Measurements from ENCODE around the gene MAST1.
"Not testable (repeated sequence)": the region's sequence is repeated elsewhere in the genome, so short reads cannot be mapped to it uniquely, and the experiment has no call there.

Gene MAST1

DNA sequence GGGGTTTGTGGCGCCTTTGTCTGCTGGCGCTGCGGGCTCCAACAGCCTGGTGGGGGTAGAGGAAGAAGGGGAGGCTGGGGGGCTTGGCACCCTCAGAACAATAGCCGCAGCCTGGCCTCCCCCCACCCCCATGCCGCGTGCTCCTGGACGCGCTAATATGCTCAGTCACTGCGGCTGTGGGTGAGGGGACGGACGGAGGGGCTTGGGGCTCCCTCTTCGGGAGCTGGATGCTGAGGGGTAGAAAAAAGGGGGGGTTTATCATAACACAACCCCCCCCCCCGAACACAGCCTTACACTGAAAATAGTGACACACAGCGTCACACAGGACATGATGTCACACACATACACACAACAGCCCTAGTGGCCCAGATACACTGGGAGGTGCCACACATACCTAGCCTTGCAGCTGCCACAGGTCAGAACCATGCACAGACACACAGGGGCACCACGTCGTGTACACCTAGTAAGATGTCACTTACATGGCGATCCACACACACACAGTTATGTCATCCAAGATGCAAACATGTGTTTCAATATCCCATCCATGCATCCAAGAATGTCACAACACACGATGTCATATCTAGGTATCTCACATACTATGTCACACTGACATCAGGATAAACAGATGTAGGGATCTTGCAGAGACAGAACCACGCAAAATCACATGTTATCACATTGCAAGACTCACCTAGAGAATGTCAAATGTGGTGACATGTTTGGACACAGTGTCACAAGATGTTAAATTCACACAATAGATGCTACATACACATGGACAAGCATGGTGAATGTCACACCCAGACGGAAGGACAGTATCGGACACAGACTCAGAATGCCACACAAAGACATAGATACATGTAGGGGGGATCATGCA lies 806 bp downstream of the MAST1 start:
- in situ Hi-C loops (cut with HindIII; ENCODE audit: low sequenced_read_pairs) = no loop called here

DNA sequence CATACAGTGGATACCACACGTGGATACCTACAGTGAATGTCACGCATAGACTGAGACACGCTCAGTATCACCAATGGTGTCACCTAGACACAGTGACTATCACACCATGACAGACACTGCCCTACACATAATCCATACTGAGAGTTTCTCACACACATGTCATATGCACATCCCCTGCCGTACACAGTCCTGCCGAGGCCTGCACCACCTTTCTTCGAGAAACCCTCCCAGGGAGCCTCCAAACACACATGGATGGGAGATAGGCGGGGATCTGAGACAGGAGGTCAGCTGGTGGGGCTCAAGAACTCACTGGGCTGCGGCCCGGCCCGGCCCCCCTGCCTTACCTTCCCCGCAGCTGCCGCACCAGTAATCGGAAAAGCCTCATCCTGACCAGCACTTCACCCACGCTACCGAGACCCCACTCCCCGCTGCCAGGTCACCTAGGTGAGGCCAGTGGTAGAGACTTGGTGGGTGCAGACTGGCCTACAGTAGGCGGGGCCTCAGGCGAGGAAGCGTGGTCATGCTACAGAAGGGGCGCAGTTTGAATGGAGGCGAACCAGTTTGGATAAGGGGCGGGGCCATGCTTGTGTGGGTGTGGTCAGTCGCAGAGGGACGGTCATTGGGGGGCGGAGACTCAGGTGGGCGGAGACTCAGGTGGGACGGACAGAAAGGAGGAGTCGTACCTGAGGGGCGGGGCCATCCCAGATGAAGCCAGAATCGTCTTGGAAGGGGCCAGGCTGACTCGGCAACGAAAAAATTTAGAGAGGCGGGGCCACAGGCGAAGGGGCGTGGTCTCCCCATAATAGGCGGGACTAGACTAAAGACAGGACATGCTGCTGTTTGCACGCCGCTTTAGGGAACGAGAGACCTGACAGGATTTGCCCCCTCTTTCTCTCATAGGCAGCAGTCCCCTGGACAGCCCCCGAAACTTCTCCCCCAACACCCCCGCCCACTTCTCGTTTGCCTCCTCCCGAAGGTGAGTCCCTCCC lies 2.1 kb downstream of the MAST1 start:
- in situ Hi-C loops (cut with HindIII; ENCODE audit: low sequenced_read_pairs) = no loop called here

DNA sequence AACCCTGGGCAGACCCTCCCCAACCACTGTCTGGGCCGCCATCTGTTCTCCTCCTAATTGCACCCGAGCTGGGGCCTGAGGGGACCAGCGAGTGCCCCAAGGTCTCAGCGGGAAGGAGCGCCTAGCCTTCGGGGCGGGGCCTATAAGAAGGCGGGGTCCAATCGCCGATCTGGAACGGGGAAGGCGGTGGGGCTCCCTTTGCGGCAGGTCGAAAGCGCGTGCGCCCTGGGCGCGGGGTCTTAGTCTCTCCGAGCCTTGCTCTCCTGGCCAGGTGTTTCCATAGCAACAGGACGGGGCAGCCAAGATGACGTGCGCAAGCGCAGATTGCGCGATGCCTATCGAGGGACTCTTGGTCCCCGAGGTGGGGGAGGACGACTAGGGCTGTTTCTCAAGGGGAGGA lies 2.8 kb downstream of the MAST1 start:
- in situ Hi-C loops (cut with HindIII; ENCODE audit: low sequenced_read_pairs) = no loop called here

- in situ Hi-C loops (cut with HindIII; ENCODE audit: low sequenced_read_pairs) = no loop called here
Measured at GRCh38 chr19:12842511-12842910, 4.2 kb downstream of the MAST1 start.

DNA sequence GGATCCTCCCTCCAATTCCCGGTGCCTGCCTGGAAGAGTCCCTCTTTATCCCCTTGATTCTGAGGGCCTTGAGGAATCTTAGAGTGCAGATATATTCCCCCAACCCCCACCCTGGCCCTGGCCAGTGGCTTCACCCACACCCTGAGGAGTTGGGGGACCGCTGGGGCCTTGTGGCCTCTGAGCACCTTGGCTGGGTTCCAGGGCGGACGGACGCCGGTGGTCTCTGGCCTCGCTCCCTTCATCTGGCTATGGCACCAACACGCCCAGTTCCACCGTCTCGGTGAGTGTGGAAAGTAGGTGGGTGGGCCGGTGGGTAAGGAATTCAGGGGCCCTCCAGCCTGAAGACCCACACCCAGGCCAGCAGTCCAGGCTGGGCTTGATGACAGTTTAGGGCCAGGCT lies 5.0 kb downstream of the MAST1 start:
- in situ Hi-C loops (cut with HindIII; ENCODE audit: low sequenced_read_pairs) = no loop called here

DNA sequence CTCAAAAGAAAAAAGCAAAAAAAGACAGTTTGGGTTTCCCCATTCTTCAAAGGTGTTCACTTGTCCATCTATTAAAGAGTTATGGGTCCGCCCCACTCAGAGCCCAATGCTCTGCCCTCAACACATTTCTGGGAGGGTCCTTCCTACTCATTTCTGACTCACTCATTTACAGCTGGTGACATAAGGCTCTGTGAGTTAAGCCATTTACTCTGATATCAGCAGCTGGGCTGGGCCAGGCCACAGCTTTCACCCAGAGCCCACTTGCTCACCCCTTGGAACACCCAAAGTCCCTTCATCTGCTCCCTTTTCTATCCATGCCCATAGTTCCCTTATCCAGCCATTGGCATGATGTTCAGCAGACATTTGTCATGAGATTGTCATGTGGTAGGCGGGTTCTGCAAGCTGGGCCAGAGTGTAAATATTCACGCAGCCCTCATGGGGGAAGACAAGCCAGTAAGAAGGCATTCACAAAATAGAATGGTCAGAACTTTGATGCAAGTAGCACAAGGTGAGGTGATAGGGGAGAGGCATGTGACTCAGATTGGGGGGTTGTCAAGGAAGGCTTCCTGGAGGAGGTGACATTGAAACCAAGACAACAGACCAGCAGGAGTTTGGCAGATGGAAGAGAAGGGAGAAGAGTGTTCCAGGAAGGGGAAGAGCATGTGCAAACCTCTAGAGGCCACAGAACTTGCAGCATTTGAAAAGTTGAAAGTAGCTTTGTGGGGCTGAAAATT lies 5.9 kb downstream of the MAST1 start:
- in situ Hi-C loops (cut with HindIII; ENCODE audit: low sequenced_read_pairs) = no loop called here

DNA sequence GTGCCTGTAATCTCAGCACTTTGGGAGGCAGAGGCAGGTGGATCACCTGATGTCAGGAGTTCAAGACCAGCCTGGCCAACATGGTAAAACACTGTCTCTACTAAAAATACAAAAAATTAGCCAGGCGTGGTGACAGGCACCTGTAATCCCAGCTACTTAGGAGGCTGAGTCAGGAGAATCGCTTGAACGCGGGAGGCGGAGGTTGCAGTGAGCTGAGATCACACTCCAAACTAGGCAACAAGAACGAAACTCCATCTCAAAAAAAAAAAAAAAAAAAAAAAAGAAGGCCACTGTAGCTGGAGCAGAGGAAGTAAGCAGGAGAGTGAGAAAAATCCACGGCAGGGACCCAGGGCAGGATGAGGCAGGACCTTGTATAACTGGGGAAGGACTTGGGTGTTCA lies 8.3 kb downstream of the MAST1 start:
- in situ Hi-C loops (cut with HindIII; ENCODE audit: low sequenced_read_pairs) = not testable (repeated sequence)

DNA sequence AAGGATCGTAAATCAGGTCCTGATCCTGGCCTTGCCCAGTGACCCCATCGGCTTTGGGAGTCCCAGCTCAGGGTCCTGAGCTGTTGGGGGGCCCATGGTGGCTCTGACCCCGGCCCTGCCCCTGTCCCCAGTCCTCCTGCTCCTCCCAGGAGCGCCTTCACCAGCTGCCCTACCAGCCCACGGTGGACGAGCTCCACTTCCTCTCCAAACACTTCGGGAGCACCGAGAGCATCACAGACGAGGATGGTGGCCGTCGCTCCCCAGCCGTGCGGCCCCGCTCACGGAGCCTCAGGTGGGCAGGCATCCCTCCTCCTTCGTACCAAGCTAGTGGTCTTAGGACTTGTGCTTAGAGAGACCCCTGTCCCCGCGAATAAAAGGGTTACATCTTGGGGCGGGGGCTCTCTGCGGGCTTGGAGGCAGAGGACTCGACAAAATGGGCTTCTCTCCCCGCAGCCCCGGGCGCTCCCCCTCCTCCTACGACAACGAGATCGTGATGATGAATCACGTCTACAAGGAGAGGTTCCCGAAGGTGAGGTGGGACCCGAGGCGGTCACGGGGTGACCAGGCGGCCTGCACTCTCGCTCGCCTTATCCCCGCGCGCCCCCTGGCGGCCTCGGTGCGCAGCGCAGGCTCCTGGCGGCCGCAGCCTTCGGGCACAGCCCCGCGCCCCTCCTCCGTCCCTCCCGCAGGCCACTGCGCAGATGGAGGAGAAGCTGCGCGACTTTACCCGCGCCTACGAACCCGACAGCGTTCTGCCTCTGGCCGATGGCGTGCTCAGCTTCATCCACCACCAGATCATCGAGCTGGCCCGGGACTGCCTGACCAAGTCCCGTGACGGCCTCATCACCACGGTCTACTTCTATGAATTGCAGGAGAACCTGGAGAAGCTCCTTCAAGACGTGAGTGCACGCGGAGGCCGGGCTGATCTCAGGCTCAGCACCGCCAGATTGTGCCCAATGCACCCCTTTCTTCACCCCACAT lies 9.1 kb downstream of the MAST1 start:
- in situ Hi-C loops (cut with HindIII; ENCODE audit: low sequenced_read_pairs) = no loop called here

GRCh38 chr19:12856653-12857052 lies 18.3 kb downstream of the MAST1 start:
- in situ Hi-C loops (cut with HindIII; ENCODE audit: low sequenced_read_pairs) = no loop called here

GRCh38 chr19:12858041-12858928 lies 20.0 kb downstream of the MAST1 start:
- in situ Hi-C loops (cut with HindIII; ENCODE audit: low sequenced_read_pairs) = no loop called here

DNA sequence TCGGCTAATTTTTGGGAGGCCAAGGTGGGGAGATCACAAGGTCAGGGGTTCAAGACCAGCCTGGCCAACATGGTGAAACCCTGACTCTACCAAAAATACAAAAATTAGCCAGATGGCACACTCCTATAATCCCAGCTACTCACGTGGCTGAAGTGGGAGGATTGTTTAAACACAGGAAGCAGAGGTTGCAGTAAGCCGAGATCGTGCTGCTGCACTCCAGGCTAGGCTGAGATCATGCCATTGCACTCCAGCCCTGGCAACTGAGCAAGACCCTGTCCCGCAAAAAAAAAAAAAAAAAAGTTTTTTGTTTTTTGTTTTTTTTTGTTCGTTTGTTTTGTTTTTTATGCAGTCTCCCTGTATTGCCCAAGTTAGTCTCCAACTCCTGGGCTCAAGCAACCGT lies 21.2 kb downstream of the MAST1 start:
- in situ Hi-C loops (cut with HindIII; ENCODE audit: low sequenced_read_pairs) = no loop called here

DNA sequence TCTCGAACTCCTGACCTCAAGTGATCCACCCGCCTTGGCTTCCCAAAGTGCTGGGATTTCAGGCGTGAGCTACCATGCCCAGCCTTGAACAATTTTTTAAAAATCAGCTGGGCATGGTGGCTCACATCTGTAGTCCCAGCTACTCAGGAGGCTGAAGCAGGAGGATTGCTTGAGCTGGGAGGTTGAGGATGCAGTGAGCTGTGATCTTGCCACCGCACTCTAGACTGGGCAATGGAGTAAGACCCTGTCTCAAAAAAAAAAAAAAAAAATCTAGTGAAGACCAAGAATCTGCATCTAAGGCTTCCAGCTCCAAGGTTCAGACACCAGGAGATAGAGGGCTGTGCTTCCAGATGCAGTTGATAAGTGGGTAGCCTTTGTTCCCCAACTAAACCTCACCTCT lies 25.8 kb downstream of the MAST1 start:
- in situ Hi-C loops (cut with HindIII; ENCODE audit: low sequenced_read_pairs) = no loop called here

DNA sequence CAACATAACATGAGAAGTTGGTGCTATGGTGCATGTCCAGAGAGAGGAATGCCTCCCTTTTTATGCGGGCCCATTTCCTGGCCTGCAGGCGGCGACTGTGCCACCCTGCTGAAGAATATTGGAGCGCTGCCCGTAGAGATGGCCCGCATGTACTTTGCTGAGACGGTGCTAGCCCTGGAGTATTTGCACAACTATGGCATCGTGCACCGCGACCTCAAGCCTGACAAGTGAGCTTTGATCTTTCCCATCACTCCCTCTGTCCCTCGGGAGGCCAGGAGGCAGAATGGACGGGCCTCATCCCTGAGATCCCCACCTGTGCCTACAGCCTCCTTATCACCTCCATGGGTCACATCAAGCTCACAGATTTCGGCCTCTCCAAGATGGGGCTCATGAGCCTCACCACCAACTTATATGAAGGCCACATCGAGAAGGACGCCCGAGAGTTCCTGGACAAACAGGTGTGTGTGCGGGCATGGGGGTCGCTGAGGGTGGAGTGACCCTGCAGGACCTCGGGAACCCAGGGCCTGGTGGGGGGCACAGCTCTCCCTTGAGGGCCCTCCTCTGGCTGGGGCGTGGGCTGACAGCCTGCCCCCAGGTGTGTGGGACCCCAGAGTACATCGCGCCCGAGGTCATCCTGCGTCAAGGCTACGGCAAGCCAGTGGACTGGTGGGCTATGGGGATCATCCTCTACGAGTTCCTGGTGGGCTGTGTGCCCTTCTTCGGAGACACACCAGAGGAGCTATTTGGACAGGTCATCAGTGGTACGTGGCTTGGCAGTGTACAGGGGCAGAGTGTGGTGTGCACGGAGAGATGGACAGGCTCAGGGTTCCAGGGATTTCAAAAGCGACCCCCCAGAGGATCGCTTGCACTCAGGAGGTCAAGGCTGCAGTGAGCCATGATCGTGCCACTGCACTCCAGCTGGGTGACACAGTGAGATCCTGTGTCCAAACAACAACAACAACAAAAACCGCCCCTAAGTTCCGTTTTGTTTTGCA lies 26.7 kb downstream of the MAST1 start:
- in situ Hi-C loops (cut with HindIII; ENCODE audit: low sequenced_read_pairs) = no loop called here

DNA sequence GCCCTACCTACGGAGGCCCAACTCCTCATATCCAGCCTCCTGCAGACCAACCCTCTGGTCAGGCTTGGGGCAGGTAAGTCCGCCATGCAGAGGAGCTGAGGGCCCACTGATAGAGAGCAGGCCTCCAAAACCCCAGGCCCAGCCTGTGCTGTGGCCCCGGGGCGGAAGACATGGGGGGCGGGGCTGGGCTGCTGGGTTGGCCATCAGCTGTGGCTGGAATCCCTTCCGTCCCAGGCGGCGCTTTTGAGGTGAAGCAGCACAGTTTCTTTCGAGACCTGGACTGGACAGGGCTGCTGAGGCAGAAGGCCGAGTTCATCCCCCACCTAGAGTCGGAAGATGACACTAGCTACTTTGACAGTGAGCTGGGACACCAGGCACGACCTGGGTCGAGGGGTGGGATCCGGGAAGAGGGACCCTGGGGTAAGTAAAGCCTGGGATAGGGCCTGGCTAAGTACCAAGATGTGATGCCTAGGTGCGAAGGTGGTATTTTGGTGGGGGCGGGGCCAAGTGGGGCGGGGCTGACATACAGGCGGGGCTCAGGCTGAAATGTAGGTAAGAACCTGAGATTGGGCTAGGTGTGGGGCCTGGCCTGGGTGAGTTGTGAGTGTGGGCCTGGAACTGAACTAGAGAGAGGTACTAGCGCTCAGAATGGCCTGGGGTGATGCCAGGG lies 27.6 kb downstream of the MAST1 start:
- in situ Hi-C loops (cut with HindIII; ENCODE audit: low sequenced_read_pairs) = no loop called here

DNA sequence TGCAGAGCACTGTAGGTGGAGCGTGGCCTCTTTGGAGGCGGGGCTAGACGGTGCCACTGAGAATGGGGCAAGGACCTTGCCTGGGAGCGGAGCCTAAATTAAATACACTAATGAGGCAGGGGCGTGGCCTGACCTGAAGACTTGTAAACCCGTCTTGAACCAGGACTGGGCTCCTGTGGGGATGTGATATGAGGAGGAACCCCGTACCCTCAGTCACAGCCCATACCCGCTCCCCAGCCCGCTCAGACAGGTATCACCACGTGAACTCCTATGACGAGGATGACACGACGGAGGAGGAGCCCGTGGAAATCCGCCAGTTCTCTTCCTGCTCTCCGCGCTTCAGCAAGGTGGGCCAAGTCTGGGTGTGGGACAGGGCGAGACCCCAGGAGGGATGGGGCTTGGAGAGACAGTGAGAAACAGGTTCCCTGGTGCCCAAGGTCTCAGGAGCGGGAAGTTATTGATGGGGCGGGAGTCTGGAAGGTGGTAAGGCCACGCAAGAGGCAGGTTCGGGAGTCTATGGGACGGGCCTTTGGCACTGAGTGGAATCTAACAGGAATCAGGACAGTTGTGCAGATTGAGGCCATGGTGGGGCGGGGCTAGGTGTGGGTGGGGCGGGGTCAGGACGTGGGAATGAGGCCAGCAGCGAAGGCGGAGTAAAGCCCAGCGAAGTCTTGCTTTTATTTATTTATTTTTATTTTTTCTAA lies 28.3 kb downstream of the MAST1 start:
- in situ Hi-C loops (cut with HindIII; ENCODE audit: low sequenced_read_pairs) = no loop called here

Measured in DLD1 (cell line).